Stimulated activated CD8-positive, alpha-beta memory T cell treated with anti-CD3 and anti-CD28 coated beads, Interleukin-4, amount 100 ng/mL, for 1 hour (primary cell): ENCODE results near the gene BEND6.

Experiments used
- DNase-seq, 2 donors: peaks; one replicate each; pipeline ENCODE4 v3.0.0-alpha.2; 2020; ENCODE audit warnings: low read depth in 2 of 2, low spot score in 1 of 2

Gene BEND6

GRCh38 chr6:56954403-56955170 is at the start of gene BEND6:
BEND6 (plus strand) TSS chr6:56955107; CDS start chr6:56981811, 26,704 bp downstream.
- DNase-seq, result no peak

- DNase-seq, result no peak
Measured at GRCh38 chr6:56905378-56905777, 49.5 kb upstream of the BEND6 start.

GRCh38 chr6:56906752-56907151 is 48.2 kb upstream of the BEND6 start:
- DNase-seq, result no peak

- DNase-seq, result no peak
Measured at GRCh38 chr6:56909115-56909907, 45.6 kb upstream of the BEND6 start.

- DNase-seq, result no peak
Measured at GRCh38 chr6:56911847-56912246, 43.1 kb upstream of the BEND6 start.

GRCh38 chr6:56913285-56914074 is 41.4 kb upstream of the BEND6 start:
- DNase-seq, result no peak

- no peak for DNase-seq
Measured at GRCh38 chr6:56914798-56915658, 39.9 kb upstream of the BEND6 start.

GRCh38 chr6:56915832-56916231 is 39.1 kb upstream of the BEND6 start:
- DNase-seq, result no peak

- DNase-seq, result no peak
Measured at GRCh38 chr6:56916849-56917551, 37.9 kb upstream of the BEND6 start.

GRCh38 chr6:56922645-56923044 is 32.3 kb upstream of the BEND6 start:
- DNase-seq, result no peak

GRCh38 chr6:56923565-56923964 is 31.3 kb upstream of the BEND6 start:
- DNase-seq, result no peak

GRCh38 chr6:56927538-56928453 is 27.1 kb upstream of the BEND6 start:
- no peak for DNase-seq

GRCh38 chr6:56930846-56931245 is 24.1 kb upstream of the BEND6 start:
- DNase-seq, result no peak

- DNase-seq, result no peak
Measured at GRCh38 chr6:56932910-56933477, 21.9 kb upstream of the BEND6 start.

- no peak for DNase-seq
Measured at GRCh38 chr6:56933650-56934049, 21.3 kb upstream of the BEND6 start.

- DNase-seq, result no peak
Measured at GRCh38 chr6:56934876-56935275, 20.0 kb upstream of the BEND6 start.

- no peak for DNase-seq
Measured at GRCh38 chr6:56936466-56936865, 18.4 kb upstream of the BEND6 start.

- no peak for DNase-seq
Measured at GRCh38 chr6:56938649-56939191, 16.2 kb upstream of the BEND6 start.
